Heart left ventricle (tissue), 16 donors: ENCODE data around the gene PHETA2. TPM values are rescaled to one million over a fixed set of nuclear protein-coding genes. Genes with fewer than 3 reads are reported as not detected.

Experiments
- ATAC-seq, 4 donors: fragments of 200-7000 bp; cut with Tn5 transposase; one replicate each; pipeline ENCODE4 v1.9.1; 2020 to 2022; ENCODE audit warnings: moderate library complexity in 4 of 4, mild to moderate bottlenecking in 3 of 4, moderate number of reproducible peaks in 1 of 4
- DNase-seq, 5 donors: peaks; one replicate each; pipeline ENCODE4 v3.0.0-alpha.2; 2020
- H3K27ac ChIP-seq, 12 donors: fragments of 200-600 bp; sonication (generic) in 4 of 12; one replicate each; pipeline versions ENCODE4 v1.5.0 to v1.8.0; 2016 to 2022; ENCODE audit warnings: mild to moderate bottlenecking in 2 of 12
- H3K27me3 ChIP-seq, 9 donors: fragments of 200-600 bp; sonication (generic) in 2 of 9; one replicate each; pipeline versions ENCODE4 v1.5.1 to v1.8.0; 2016 to 2022; ENCODE audit warnings: mild to moderate bottlenecking in 3 of 9
- H3K36me3 ChIP-seq, 9 donors: fragments of 200-600 bp; sonication (generic) in 2 of 9; one replicate each; pipeline versions ENCODE4 v1.5.0 to v1.8.0; 2018 to 2022; ENCODE audit warnings: mild to moderate bottlenecking in 2 of 9
- H3K4me1 ChIP-seq, 12 donors: fragments of 200-600 bp; sonication (generic) in 4 of 12; one replicate each; pipeline versions ENCODE4 v1.5.0 to v1.8.0; 2016 to 2022; ENCODE audit warnings: mild to moderate bottlenecking in 3 of 12
- H3K4me3 ChIP-seq, 12 donors: fragments of 200-600 bp; sonication (generic) in 4 of 12; one replicate each; pipeline versions ENCODE4 v1.5.0 to v1.8.0; 2017 to 2022; ENCODE audit warnings: mild to moderate bottlenecking in 9 of 12, moderate library complexity in 4 of 12
- H3K9me3 ChIP-seq, 12 donors: fragments of 200-600 bp; sonication (generic) in 4 of 12; one replicate each; pipeline versions ENCODE4 v1.5.0 to v1.8.0; 2016 to 2022; ENCODE audit warnings: mild to moderate bottlenecking in 1 of 12
- POLR2A ChIP-seq, 2 donors: fragments of 450-650 bp; IDR thresholded peaks; one replicate each; pipeline ENCODE4 v1.6.1; 2017; ENCODE audit warnings: antibody characterized with exemption in 2 of 2, mild to moderate bottlenecking in 2 of 2, moderate library complexity in 2 of 2
- WGBS, 4 donors: extraction: QIAGEN DNeasy Blood & Tissue Kit in 2 of 4; methylation state at CpG; one replicate each; pipeline versions ENCODE4 v1.1.5 to v1.1.7; 2013 to 2018; 5-methylcytosine and 5-hydroxymethylcytosine counted together
- intact Hi-C, 10 donors: fragments of 100-400 bp; cut with DNase I; formaldehyde crosslinking; loops; one replicate each; pipeline versions ENCODE4 v1.11.1 to v1.14.2; 2022
- polyA plus RNA-seq, 2 donors: library from polyadenylated mRNA; stranded (reverse); fragments of 200-250 nt; gene quantifications; one replicate each; pipeline ENCODE4 v1.2.3, GENCODE V29; 2013
- total RNA-seq, 9 donors: library from RNA; depleted of rRNA in 2 of 9; stranded (reverse); fragments of >200 nt in 2 of 9; fragmentation: NEBNext Ultra II Directional in 3 of 9; extraction: Animal tissue kit (Norgen Biotek cat#: 25700) in 3 of 9; gene quantifications; one replicate each; pipeline versions ENCODE4 v1.1.0 to v1.2.4, GENCODE V29; 2016 to 2023
- TF ChIP-seq, protein P1 (sequence below), 12 donors: fragments of 200-600 bp; sonication (generic) in 4 of 12; IDR thresholded peaks; one replicate each; pipeline versions ENCODE4 v1.5.0 to v1.8.0; 2018 to 2022; ENCODE audit warnings: antibody characterized with exemption in 12 of 12, mild to moderate bottlenecking in 5 of 12
- donor health status: ischemic (EF 13 %, LVEDD 7.1; RV severe dilation, severe dysfunction).
- donor health status: healthy with polysubstance abuse.
- donor health status: DM: no; HTN: yes; CAD: no.
- donor health status: DM: no; HTN: no; CAD: no.
- donor health status: ischemic (EF 25% LVEDD 6.9; RV normal size, moderate dysfunction).
- donor health status: ischemic (EF 25% LVEDD 5.7; RV mildly dilated, moderate dysfunction).
- donor health status: healthy.
- donor health status: DM: yes; HTN: yes; CAD: no.
- donor health status: ischemic (EF 35%, LVEDD 5.7; RV mildly dilated, moderate dysfunction).
- donor health status: nonischemic (EF 11% LVEDD 7.7; RV severe dilation, severe dysfunction).
- donor health status: DM: yes; HTN: yes; CAD: no.
- donor health status: PGD.
- donor health status: ischemic (EF 29% LVEDD 5.4; RV normal size, mild dysfunction).
- donor health status: nonischemic (EF 23%, LVEDD 6.1; RV moderate dilation, normal function).

The PHETA2 gene
- total and polyA plus RNA-seq, 11 donors, result 1.8 to 6.9 (median 4.7) TPM

GRCh38 chr22:42076764-42077485, 2.9 kb downstream of the PHETA2 start:
- Histone ChIP-seq H3K4me3 (no peak overlapping the region), H3K27me3 (no peaks in the 10 kb centered on the region), H3K9me3 (no peaks in the 10 kb centered on the region), H3K4me1 (peaks cover 2 to 65% (median 39%) of the 10 kb centered on the region in 12 donors), H3K36me3 (peaks cover 0 to 27% (median 8%) of the 10 kb centered on the region in 9 donors), H3K27ac (peak overlapping the region in 1 of 12 donors; percentile 99)
- no peak for TF ChIP-seq POLR2A (IDR thresholded peaks at IDR 0.05)
- TF ChIP-seq, protein P1, sequence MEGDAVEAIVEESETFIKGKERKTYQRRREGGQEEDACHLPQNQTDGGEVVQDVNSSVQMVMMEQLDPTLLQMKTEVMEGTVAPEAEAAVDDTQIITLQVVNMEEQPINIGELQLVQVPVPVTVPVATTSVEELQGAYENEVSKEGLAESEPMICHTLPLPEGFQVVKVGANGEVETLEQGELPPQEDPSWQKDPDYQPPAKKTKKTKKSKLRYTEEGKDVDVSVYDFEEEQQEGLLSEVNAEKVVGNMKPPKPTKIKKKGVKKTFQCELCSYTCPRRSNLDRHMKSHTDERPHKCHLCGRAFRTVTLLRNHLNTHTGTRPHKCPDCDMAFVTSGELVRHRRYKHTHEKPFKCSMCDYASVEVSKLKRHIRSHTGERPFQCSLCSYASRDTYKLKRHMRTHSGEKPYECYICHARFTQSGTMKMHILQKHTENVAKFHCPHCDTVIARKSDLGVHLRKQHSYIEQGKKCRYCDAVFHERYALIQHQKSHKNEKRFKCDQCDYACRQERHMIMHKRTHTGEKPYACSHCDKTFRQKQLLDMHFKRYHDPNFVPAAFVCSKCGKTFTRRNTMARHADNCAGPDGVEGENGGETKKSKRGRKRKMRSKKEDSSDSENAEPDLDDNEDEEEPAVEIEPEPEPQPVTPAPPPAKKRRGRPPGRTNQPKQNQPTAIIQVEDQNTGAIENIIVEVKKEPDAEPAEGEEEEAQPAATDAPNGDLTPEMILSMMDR (IDR thresholded peaks at IDR 0.05), result no peak
- ATAC-seq, result no peak
- no peak for DNase-seq
- intact Hi-C loops, result loop anchor here in 2 of 10 donors (10.0 kb wide), 3 partner anchors 198 to 392 kb away; partner anchors contain the start of genes SNU13 (in 1 of the 2), SREBF2 (in 1 of the 2) and TCF20 (in 1 of the 2)
- 87 to 93% (median 92%) methylated on average over 16 to 20 of the region's 20 CpGs for WGBS, 4 donors

DNA sequence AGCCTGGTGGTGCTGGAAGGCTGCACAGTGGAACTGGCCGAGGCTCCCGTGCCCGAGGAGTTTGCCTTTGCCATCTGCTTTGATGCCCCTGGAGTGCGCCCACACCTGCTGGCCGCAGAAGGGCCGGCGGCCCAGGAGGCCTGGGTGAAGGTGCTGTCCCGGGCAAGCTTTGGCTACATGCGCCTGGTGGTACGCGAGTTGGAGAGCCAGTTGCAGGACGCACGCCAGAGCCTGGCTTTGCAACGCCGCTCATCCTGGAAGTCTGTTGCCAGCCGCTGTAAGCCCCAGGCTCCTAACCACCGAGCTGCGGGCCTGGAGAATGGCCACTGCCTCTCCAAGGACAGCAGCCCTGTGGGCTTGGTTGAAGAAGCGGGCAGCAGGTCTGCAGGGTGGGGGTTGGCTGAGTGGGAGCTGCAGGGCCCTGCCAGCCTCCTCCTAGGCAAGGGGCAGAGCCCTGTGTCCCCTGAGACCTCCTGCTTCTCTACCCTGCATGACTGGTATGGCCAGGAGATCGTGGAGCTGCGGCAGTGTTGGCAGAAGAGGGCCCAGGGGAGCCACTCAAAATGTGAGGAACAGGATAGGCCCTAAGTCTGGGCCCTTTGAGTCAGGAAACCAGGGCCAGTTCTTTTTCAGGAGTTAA, 3.6 kb downstream of the PHETA2 start:
- Histone ChIP-seq H3K4me3 (no peak overlapping the region), H3K9me3 (no peaks in the 10 kb centered on the region), H3K27ac (peak overlapping the region in 11 of 12 donors; percentile 95 to 99 (median 98)), H3K4me1 (peaks cover 2 to 62% (median 40%) of the 10 kb centered on the region in 12 donors), H3K27me3 (no peaks in the 10 kb centered on the region), H3K36me3 (peaks cover 0 to 34% (median 15%) of the 10 kb centered on the region in 9 donors)
- intact Hi-C loops, result loop anchor here in 2 of 10 donors (10.0 kb wide), 3 partner anchors 197 to 393 kb away; partner anchors contain the start of genes SNU13 (in 1 of the 2), SREBF2 (in 1 of the 2) and TCF20 (in 1 of the 2)
- no peak for ATAC-seq
- no peak for DNase-seq
- TF ChIP-seq POLR2A (IDR thresholded peaks at IDR 0.05), result no peak
- TF ChIP-seq, protein P1 (IDR thresholded peaks at IDR 0.05), result no peak
- WGBS, 4 donors, result 90 to 96% (median 94%) methylated on average over 14 to 21 of the region's 21 CpGs

DNA sequence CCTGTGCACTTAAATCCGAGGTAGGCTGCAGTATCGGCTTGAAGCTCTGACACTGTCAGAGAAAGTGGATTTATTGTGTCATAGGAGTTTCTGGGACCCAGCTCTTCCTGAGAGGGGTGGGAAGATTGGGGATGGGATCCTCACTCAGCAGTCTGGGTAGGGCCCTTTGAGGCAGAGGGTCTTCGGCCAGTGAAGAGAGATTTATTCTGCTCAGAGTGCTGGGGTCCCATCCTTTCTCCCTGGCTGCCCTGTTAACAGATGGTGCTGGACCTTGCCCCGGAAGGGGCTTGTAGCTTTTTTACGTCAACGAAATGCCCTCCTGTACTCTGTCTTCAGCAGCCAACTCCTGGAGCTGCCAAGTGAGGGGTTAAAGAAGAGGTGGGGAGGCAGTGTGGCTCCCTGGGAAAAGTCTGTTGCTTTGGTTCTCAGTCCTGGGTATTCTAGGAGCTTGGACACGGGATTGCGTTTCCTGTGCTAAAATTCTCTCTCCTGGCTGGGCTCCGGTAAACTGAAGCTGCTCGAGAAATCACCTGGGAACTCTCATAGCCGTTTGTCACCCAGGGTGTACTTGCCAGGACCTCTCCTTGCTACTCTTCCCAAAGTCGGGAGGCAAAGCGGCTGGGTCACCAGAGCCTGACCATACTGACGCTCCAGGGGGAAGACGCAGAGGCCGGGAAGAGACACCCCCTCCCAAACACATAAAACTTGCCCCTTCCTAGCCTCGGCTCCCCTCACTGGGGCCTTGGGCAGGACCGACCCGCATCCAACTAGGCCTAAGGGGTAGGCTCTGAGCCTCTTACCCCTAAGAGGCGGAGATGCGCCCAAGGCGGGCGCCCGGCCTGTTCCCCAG, 4.6 kb downstream of the PHETA2 start:
- H3K4me1 ChIP-seq, result peaks cover 2 to 62% (median 38%) of the 10 kb centered on the region in 12 donors
- H3K36me3 ChIP-seq, result peaks cover 0 to 45% (median 26%) of the 10 kb centered on the region in 9 donors
- H3K27me3 ChIP-seq, result no peaks in the 10 kb centered on the region
- H3K4me3 ChIP-seq, result peak overlapping the region; percentile 43 to 82 (median 70)
- TF ChIP-seq, protein P1 (IDR thresholded peaks at IDR 0.05), result no peak
- no peak for TF ChIP-seq POLR2A (IDR thresholded peaks at IDR 0.05)
- DNase-seq (peak in 2 of 5 donors; percentile 34 to 47), ATAC-seq (peak; percentile 2 to 25 (median 10))
- intact Hi-C loops, result loop anchor here in 3 of 10 donors (1.0 to 10.0 kb wide), 4 partner anchors 12 to 394 kb away; partner anchors contain the start of genes NDUFA6 (in 1 of the 3), SNU13 (in 1 of the 3), SREBF2 (in 1 of the 3) and TCF20 (in 1 of the 3)
- 31 to 42% (median 37%) methylated on average over 18 to 24 of the region's 24 CpGs for WGBS, 4 donors
- peak overlapping the region; percentile 95 to 99 (median 98) for H3K27ac ChIP-seq
- H3K9me3 ChIP-seq, result no peaks in the 10 kb centered on the region
